SK-MEL-5 (cell line): ENCODE data around the gene MKNK1. TPM values are rescaled to one million over a fixed set of nuclear protein-coding genes. Genes with fewer than 3 reads are reported as not detected.
A peak's percentile ranks its signal among the peaks of the same experiment; 100 is the strongest.

Experiments
- DNase-seq: peaks from one replicate; pipeline ENCODE4 v3.0.0-alpha.2; 2016; ENCODE audit warnings: low read depth, low spot score
- in situ Hi-C: cut with HindIII; loops from 2 replicates; pipeline ENCODE4 v1.10.0; 2016; ENCODE audit warnings: low sequenced_read_pairs, high pct_unique_total_duplicates, low pct_unique_long_range_greater_than_20kb
- total RNA-seq: library from RNA; depleted of rRNA; stranded (reverse); fragments of >200 nt; shearing (Covaris generic); gene quantifications from 2 replicates; pipeline ENCODE4 v1.2.3, GENCODE V29; 2014

MKNK1 gene
- total RNA-seq, 1 experiment from 2014 or later, result 16.2 TPM

- no peak for DNase-seq
- in situ Hi-C loops, result no loop called here
Measured at GRCh38 chr1:46623743-46624644, 19.9 kb upstream of the MKNK1 start.

GRCh38 chr1:46622344-46622743 lies 18.3 kb upstream of the MKNK1 start:
- in situ Hi-C loops, result no loop called here
- DNase-seq, result peak; percentile 81

- no peak for DNase-seq
- in situ Hi-C loops, result no loop called here
Measured at GRCh38 chr1:46621930-46622329, 17.9 kb upstream of the MKNK1 start.

- in situ Hi-C loops, result no loop called here
- DNase-seq, result no peak
Measured at GRCh38 chr1:46619656-46620258, 15.7 kb upstream of the MKNK1 start.

GRCh38 chr1:46618754-46619415 lies 14.8 kb upstream of the MKNK1 start:
- no peak for DNase-seq
- in situ Hi-C loops, result no loop called here

GRCh38 chr1:46617833-46618232 lies 13.8 kb upstream of the MKNK1 start:
- no peak for DNase-seq
- in situ Hi-C loops, result no loop called here

GRCh38 chr1:46617108-46617800 lies 13.2 kb upstream of the MKNK1 start:
- in situ Hi-C loops, result no loop called here
- DNase-seq, result no peak

GRCh38 chr1:46616277-46617107 lies 12.4 kb upstream of the MKNK1 start, which contains the start of gene MOB3C:
MOB3C (minus strand) TSS chr1:46616811; CDS start chr1:46613321, 3,490 bp downstream.
- in situ Hi-C loops, result no loop called here
- DNase-seq, result peak; percentile 75

- DNase-seq, result no peak
- in situ Hi-C loops, result no loop called here
Measured at GRCh38 chr1:46615735-46616134, 11.7 kb upstream of the MKNK1 start.

GRCh38 chr1:46615088-46615487 lies 11.0 kb upstream of the MKNK1 start:
- in situ Hi-C loops, result no loop called here
- DNase-seq, result no peak

- no peak for DNase-seq
- in situ Hi-C loops, result no loop called here
Measured at GRCh38 chr1:46614604-46614984, 10.5 kb upstream of the MKNK1 start.

GRCh38 chr1:46613661-46614603 lies 9.9 kb upstream of the MKNK1 start:
- no peak for DNase-seq
- in situ Hi-C loops, result no loop called here

- no peak for DNase-seq
- in situ Hi-C loops, result no loop called here
Measured at GRCh38 chr1:46612937-46613660, 9.0 kb upstream of the MKNK1 start.

GRCh38 chr1:46611691-46612221 lies 7.7 kb upstream of the MKNK1 start:
- no peak for DNase-seq
- in situ Hi-C loops, result no loop called here

GRCh38 chr1:46607345-46608130 lies 3.5 kb upstream of the MKNK1 start:
- no peak for DNase-seq
- in situ Hi-C loops, result no loop called here
